Smooth muscle cell (in vitro differentiated cells): ENCODE results near the gene ATP13A3. TPM values are rescaled to one million over a fixed set of nuclear protein-coding genes. Genes with fewer than 3 reads are reported as not detected.

Source experiments
- DNase-seq: peaks from one replicate; lab custom pipeline; 2025; ENCODE audit not compliant: unreplicated experiment; lab: John Stamatoyannopoulos, UW
- H2AFZ ChIP-seq: fragments of 200-600 bp; sonication (generic); 2 replicates; pipeline ENCODE4 v1.6.0; 2016; ENCODE audit warnings: antibody characterized with exemption, low read depth, mild to moderate bottlenecking
- H3F3A ChIP-seq: fragments of 200-600 bp; sonication (generic); 2 replicates; pipeline ENCODE4 v1.6.0; 2017; ENCODE audit warnings: antibody characterized with exemption, low read depth
- H3K27ac ChIP-seq: fragments of 200-600 bp; sonication (generic); 2 replicates; pipeline ENCODE4 v1.5.1; 2016; ENCODE audit warnings: low read depth, mild to moderate bottlenecking
- H3K27me3 ChIP-seq: fragments of 200-600 bp; sonication (generic); 2 replicates; pipeline ENCODE4 v1.6.1; 2016; ENCODE audit warnings: low read depth, mild to moderate bottlenecking
- H3K36me3 ChIP-seq: fragments of 200-600 bp; sonication (generic); 2 replicates; pipeline ENCODE4 v1.5.1; 2016; ENCODE audit warnings: low read depth
- H3K4me1 ChIP-seq: fragments of 200-600 bp; sonication (generic); 2 replicates; pipeline ENCODE4 v1.5.1; 2016; ENCODE audit warnings: low read depth
- H3K4me2 ChIP-seq: fragments of 200-600 bp; sonication (generic); 2 replicates; pipeline ENCODE4 v1.6.0; 2016; ENCODE audit warnings: mild to moderate bottlenecking
- H3K4me3 ChIP-seq: fragments of 200-600 bp; sonication (generic); 2 replicates; pipeline ENCODE4 v1.5.1; 2016; ENCODE audit warnings: mild to moderate bottlenecking
- H3K79me2 ChIP-seq: fragments of 200-600 bp; sonication (generic); 2 replicates; pipeline ENCODE4 v1.6.0; 2016; ENCODE audit warnings: low read depth, mild to moderate bottlenecking
- H3K9ac ChIP-seq: fragments of 200-600 bp; sonication (generic); 2 replicates; pipeline ENCODE4 v1.6.0; 2016; ENCODE audit warnings: low read depth
- H3K9me3 ChIP-seq: fragments of 200-600 bp; sonication (generic); replicated peaks from 2 replicates; pipeline ENCODE4 v1.5.1; 2016; ENCODE audit warnings: low read depth
- H4K20me1 ChIP-seq: fragments of 200-600 bp; sonication (generic); 2 replicates; pipeline ENCODE4 v1.6.0; 2016; ENCODE audit warnings: low read depth
- WGBS: methylation state at CpG from one replicate; pipeline ENCODE4 v1.1.7; 2016; ENCODE audit warnings: low lambda C conversion rate; 5-methylcytosine and 5-hydroxymethylcytosine counted together
- polyA plus RNA-seq: library from polyadenylated mRNA; unstranded; fragments of >200 nt; fragmentation: Nextera tagmentation; extraction: Ambion mirVana; gene quantifications from 2 replicates; pipeline ENCODE4 v1.2.1, GENCODE V29; 2016
- total RNA-seq: library from RNA; depleted of rRNA; stranded (reverse); fragments of >200 nt; gene quantifications from 2 replicates; pipeline ENCODE4 v1.2.3, GENCODE V29; 2014
- TF ChIP-seq, protein P1 (sequence below): fragments of 200-600 bp; sonication (generic); IDR thresholded peaks from 2 replicates; pipeline ENCODE4 v1.5.1; 2017; ENCODE audit warnings: borderline replicate concordance, mild to moderate bottlenecking, antibody characterized with exemption; ENCODE audit not compliant: insufficient read depth, poor library complexity, severe bottlenecking

Gene ATP13A3
- total and polyA plus RNA-seq, 2 experiments from 2014 or later = 13.5 to 65.3 TPM

DNA sequence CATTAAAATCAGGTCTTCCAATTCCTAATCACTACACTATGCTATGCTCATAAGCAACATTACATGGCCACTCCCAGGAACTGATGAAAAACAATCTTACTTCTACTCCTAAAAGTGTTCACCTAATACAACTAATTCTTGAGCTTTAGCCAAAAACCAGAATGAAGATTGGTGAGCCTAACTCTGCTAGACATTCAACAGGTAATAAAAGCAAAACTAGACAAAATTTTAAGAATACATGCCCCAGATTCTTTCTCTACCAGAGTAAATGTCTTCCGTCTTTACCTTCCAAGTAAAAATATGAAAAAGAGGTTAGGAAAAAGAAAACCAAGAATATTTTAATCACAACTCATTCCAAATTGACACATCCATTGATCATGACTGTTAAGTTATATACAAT is 31.3 kb downstream of the ATP13A3 start:
- Histone ChIP-seq H3K79me2 (no peaks in the 10 kb centered on the region), H3K4me3 (no peak overlapping the region), H3K4me1 (no peaks in the 10 kb centered on the region), H3K4me2 (no peak overlapping the region), H3K9me3 (no peaks in the 10 kb centered on the region), H4K20me1 (peaks cover 4% of the 10 kb centered on the region), H3K9ac (no peak overlapping the region), H3F3A (no peaks in the 10 kb centered on the region), H3K27me3 (no peaks in the 10 kb centered on the region), H2AFZ (no peak overlapping the region), H3K36me3 (peaks cover 38% of the 10 kb centered on the region), H3K27ac (no peak overlapping the region)
- DNase-seq = no peak
- TF ChIP-seq, protein P1, sequence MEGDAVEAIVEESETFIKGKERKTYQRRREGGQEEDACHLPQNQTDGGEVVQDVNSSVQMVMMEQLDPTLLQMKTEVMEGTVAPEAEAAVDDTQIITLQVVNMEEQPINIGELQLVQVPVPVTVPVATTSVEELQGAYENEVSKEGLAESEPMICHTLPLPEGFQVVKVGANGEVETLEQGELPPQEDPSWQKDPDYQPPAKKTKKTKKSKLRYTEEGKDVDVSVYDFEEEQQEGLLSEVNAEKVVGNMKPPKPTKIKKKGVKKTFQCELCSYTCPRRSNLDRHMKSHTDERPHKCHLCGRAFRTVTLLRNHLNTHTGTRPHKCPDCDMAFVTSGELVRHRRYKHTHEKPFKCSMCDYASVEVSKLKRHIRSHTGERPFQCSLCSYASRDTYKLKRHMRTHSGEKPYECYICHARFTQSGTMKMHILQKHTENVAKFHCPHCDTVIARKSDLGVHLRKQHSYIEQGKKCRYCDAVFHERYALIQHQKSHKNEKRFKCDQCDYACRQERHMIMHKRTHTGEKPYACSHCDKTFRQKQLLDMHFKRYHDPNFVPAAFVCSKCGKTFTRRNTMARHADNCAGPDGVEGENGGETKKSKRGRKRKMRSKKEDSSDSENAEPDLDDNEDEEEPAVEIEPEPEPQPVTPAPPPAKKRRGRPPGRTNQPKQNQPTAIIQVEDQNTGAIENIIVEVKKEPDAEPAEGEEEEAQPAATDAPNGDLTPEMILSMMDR = no peak
- WGBS = 97% methylated on average over 1 of the region's 1 CpG

DNA sequence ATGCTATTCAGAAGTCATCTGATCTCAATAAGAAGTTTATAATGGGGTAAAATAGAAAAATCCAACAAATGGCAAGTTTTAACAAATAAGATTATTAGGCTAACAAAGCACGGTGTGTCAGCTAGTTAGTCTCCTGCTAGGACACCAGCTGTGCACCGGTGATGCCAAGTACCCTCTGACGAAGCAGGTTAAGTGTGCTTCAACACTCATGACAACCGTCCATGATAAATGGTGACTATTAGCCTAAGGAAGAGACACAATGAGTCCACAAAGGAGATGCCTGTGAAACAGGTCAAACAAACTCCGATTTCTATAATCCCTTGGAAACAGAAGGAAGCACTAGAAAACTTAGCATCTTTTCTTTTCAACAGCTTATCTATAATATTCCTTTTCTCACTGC is 36.5 kb downstream of the ATP13A3 start:
- TF ChIP-seq, protein P1 = no peak
- no peak overlapping the region for H3K4me2 ChIP-seq
- 95% methylated on average over 5 of the region's 5 CpGs for WGBS
- H3K27ac ChIP-seq = no peak overlapping the region
- no peak overlapping the region for H3K9ac ChIP-seq
- no peaks in the 10 kb centered on the region for H3F3A ChIP-seq
- no peak overlapping the region for H2AFZ ChIP-seq
- H3K4me1 ChIP-seq = no peaks in the 10 kb centered on the region
- peaks cover 51% of the 10 kb centered on the region for H3K36me3 ChIP-seq
- H3K79me2 ChIP-seq = no peaks in the 10 kb centered on the region
- no peaks in the 10 kb centered on the region for H3K27me3 ChIP-seq
- no peak for DNase-seq
- no peak overlapping the region for H3K4me3 ChIP-seq
- H3K9me3 ChIP-seq = no peaks in the 10 kb centered on the region
- no peaks in the 10 kb centered on the region for H4K20me1 ChIP-seq

DNA sequence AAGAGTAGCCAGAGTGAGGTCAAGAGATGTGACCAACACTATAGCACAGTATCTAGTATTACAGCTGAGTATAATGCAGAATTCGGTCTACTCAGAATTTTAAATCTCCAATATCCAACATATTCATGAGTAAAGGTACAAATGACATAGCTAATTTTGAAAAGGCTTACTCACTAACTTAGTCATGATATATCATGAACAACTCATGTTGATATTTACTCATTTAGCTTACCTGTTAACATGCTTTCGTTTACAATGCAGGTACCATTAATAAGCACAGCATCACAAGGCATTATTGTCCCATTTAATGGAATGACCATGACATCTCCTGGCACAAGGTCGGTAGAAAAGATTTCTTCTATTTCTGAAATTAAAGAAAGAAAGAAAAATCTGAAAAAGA is 36.9 kb downstream of the ATP13A3 start:
- Histone ChIP-seq H3K27ac (no peak overlapping the region), H3K4me1 (no peaks in the 10 kb centered on the region), H4K20me1 (no peaks in the 10 kb centered on the region), H2AFZ (no peak overlapping the region), H3K9me3 (no peaks in the 10 kb centered on the region), H3K27me3 (no peaks in the 10 kb centered on the region), H3K79me2 (no peaks in the 10 kb centered on the region), H3K4me3 (no peak overlapping the region), H3K36me3 (peaks cover 49% of the 10 kb centered on the region), H3F3A (no peaks in the 10 kb centered on the region), H3K9ac (no peak overlapping the region), H3K4me2 (no peak overlapping the region)
- TF ChIP-seq, protein P1 = no peak
- 98% methylated on average over 3 of the region's 3 CpGs for WGBS
- no peak for DNase-seq

DNA sequence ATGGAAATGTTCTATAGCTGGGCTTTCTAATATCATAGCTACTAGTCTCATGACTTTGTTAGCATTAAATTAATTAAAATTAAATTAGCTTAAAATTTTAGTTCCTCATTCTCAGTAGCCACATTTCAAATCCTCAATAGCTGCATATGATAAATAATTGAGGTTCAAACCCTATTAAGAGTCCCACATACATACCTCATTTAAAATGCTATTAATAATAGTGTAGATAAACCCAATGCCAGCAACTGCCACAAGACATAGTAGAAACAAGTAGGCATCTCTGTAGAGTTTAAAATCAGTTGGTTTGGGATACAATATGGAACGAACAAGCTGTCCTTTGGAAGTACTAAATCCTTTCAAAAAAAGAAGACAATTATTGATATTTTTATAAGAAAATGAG is 39.1 kb downstream of the ATP13A3 start:
- Histone ChIP-seq H3K4me2 (no peak overlapping the region), H3K4me1 (no peaks in the 10 kb centered on the region)

More for the DNA sequence above, 39.1 kb downstream of the ATP13A3 start:
- 90% methylated on average over 1 of the region's 1 CpG for WGBS
- no peak overlapping the region for H2AFZ ChIP-seq
- DNase-seq = no peak
- H3K27ac ChIP-seq = no peak overlapping the region
- no peak overlapping the region for H3K9ac ChIP-seq
- no peaks in the 10 kb centered on the region for H3K9me3 ChIP-seq
- no peaks in the 10 kb centered on the region for H3K79me2 ChIP-seq
- no peaks in the 10 kb centered on the region for H4K20me1 ChIP-seq
- H3K4me3 ChIP-seq = no peak overlapping the region
- H3K27me3 ChIP-seq = no peaks in the 10 kb centered on the region
- H3K36me3 ChIP-seq = peaks cover 39% of the 10 kb centered on the region
- TF ChIP-seq, protein P1 = no peak
- no peaks in the 10 kb centered on the region for H3F3A ChIP-seq
